ENCODE measurements around the gene ADRA1B. TPM values are rescaled to one million over a fixed set of nuclear protein-coding genes. Genes with fewer than 3 reads are reported as not detected.
A peak's percentile ranks its signal among the peaks of the same experiment; 100 is the strongest.

ADRA1B gene
- polyA plus RNA-seq, 3 donors, result not detected

DNA sequence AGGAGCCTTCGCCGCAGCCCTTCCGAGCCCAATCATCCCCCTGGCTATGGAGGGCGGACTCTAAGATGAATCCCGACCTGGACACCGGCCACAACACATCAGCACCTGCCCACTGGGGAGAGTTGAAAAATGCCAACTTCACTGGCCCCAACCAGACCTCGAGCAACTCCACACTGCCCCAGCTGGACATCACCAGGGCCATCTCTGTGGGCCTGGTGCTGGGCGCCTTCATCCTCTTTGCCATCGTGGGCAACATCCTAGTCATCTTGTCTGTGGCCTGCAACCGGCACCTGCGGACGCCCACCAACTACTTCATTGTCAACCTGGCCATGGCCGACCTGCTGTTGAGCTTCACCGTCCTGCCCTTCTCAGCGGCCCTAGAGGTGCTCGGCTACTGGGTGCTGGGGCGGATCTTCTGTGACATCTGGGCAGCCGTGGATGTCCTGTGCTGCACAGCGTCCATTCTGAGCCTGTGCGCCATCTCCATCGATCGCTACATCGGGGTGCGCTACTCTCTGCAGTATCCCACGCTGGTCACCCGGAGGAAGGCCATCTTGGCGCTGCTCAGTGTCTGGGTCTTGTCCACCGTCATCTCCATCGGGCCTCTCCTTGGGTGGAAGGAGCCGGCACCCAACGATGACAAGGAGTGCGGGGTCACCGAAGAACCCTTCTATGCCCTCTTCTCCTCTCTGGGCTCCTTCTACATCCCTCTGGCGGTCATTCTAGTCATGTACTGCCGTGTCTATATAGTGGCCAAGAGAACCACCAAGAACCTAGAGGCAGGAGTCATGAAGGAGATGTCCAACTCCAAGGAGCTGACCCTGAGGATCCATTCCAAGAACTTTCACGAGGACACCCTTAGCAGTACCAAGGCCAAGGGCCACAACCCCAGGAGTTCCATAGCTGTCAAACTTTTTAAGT, 819 bp downstream of the ADRA1B start:
- Histone ChIP-seq H3K4me2 (replicated peaks; ENCODE audit: extremely low read depth, low read length, poor library complexity, severe bottlenecking) (peak overlapping the region; percentile 16), H3K9me3 (replicated peaks in 1 of 2; ENCODE audit: control insufficient read depth in 1 of 2, insufficient read depth in 1 of 2, low read length in 2 of 2) (no peaks in the 10 kb centered on the region), H4K20me1 (ENCODE audit: insufficient read depth, low read length) (no peaks in the 10 kb centered on the region), H3K9ac (ENCODE audit: insufficient read depth, low read length, poor library complexity, severe bottlenecking) (no peak overlapping the region), H3K36me3 (replicated peaks in 1 of 2; ENCODE audit: control insufficient read depth in 1 of 2, insufficient read depth in 2 of 2, low read length in 2 of 2) (no peaks in the 10 kb centered on the region), H3K4me1 (ENCODE audit: control insufficient read depth in 1 of 2, insufficient read depth in 2 of 2, low read length in 2 of 2) (peaks cover 3 to 10% of the 10 kb centered on the region in 2 donors), H2AFZ (ENCODE audit: insufficient read depth, low read depth, low read length, poor library complexity, severe bottlenecking) (no peak overlapping the region), H3K27me3 (ENCODE audit: control insufficient read depth in 2 of 2, insufficient read depth in 2 of 2, low read length in 2 of 2) (peaks cover 37 to 57% of the 10 kb centered on the region in 2 donors), H3K79me2 (ENCODE audit: insufficient read depth, low read length) (no peaks in the 10 kb centered on the region), H3K4me3 (replicated peaks in 1 of 3; ENCODE audit: low read depth in 2 of 3, low read length in 3 of 3) (no peak overlapping the region), H3K27ac (ENCODE audit: low read depth in 1 of 2, low read length in 2 of 2) (no peak overlapping the region)
- 89% methylated on average over 33 of the region's 36 CpGs for WGBS (ENCODE audit: insufficient coverage)
- peak overlapping the region in 1 of 7 donors; percentile 37 for H3K27ac Mint-ChIP-seq
- peaks cover 40 to 57% (median 46%) of the 10 kb centered on the region in 3 donors for H3K27me3 Mint-ChIP-seq (ENCODE audit: low read depth in 3 of 3)
- intact Hi-C loops (cut with micrococcal nuclease), result loop anchor here in 1 of 2 donors (5.0 kb wide), 1 partner anchor 400 kb away; no protein-coding TSS in a partner anchor
- H3K4me3 Mint-ChIP-seq, result peak overlapping the region in 1 of 2 donors; percentile 79
- peaks cover 0 to 6% (median 0%) of the 10 kb centered on the region in 7 donors for H3K9me3 Mint-ChIP-seq
- peaks cover 0 to 2% of the 10 kb centered on the region in 2 donors for H3K36me3 Mint-ChIP-seq
- TF ChIP-seq, protein P1, sequence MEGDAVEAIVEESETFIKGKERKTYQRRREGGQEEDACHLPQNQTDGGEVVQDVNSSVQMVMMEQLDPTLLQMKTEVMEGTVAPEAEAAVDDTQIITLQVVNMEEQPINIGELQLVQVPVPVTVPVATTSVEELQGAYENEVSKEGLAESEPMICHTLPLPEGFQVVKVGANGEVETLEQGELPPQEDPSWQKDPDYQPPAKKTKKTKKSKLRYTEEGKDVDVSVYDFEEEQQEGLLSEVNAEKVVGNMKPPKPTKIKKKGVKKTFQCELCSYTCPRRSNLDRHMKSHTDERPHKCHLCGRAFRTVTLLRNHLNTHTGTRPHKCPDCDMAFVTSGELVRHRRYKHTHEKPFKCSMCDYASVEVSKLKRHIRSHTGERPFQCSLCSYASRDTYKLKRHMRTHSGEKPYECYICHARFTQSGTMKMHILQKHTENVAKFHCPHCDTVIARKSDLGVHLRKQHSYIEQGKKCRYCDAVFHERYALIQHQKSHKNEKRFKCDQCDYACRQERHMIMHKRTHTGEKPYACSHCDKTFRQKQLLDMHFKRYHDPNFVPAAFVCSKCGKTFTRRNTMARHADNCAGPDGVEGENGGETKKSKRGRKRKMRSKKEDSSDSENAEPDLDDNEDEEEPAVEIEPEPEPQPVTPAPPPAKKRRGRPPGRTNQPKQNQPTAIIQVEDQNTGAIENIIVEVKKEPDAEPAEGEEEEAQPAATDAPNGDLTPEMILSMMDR (IDR thresholded peaks at IDR 0.05), result no peak
- no peak for DNase-seq
- H3K4me1 Mint-ChIP-seq, result peaks cover 9% of the 10 kb centered on the region

DNA sequence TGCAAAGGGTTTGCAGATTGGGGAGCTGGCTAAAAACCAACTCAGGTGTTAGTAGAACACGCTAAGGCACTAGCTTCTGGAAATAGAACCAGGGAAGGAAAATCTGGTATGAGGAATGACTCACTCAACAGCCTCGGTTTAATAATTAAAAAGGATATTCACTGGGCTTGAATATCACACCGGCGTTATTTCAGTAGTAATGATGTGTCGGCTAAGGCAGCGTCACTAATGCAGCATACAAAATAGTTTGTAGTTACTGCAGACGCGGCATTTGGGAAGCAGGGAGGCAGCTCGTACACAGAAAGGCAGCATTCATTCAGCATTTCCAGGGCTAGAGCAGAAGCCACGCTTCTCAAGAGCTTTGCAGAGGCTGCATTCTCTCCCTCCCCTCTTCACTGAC, 1.7 kb downstream of the ADRA1B start:
- Mint-ChIP-seq H3K4me3 (peak overlapping the region in 1 of 2 donors; percentile 6), H3K9me3 (peaks cover 0 to 6% (median 0%) of the 10 kb centered on the region in 7 donors), H3K4me1 (peaks cover 9% of the 10 kb centered on the region), H3K27ac (no peak overlapping the region), H3K36me3 (peaks cover 0 to 2% of the 10 kb centered on the region in 2 donors), H3K27me3 (ENCODE audit: low read depth in 3 of 3) (peaks cover 40 to 57% (median 46%) of the 10 kb centered on the region in 3 donors)
- H3K36me3 ChIP-seq (replicated peaks in 1 of 2; ENCODE audit: control insufficient read depth in 1 of 2, insufficient read depth in 2 of 2, low read length in 2 of 2), result no peaks in the 10 kb centered on the region
- no peak overlapping the region for H3K4me2 ChIP-seq (replicated peaks; ENCODE audit: extremely low read depth, low read length, poor library complexity, severe bottlenecking)
- H3K4me3 ChIP-seq (replicated peaks in 1 of 3; ENCODE audit: low read depth in 2 of 3, low read length in 3 of 3), result no peak overlapping the region
- H4K20me1 ChIP-seq (ENCODE audit: insufficient read depth, low read length), result no peaks in the 10 kb centered on the region
- H3K27me3 ChIP-seq (ENCODE audit: control insufficient read depth in 2 of 2, insufficient read depth in 2 of 2, low read length in 2 of 2), result peaks cover 38 to 59% of the 10 kb centered on the region in 2 donors
- intact Hi-C loops (cut with micrococcal nuclease), result loop anchor here in 1 of 2 donors (5.0 kb wide), 1 partner anchor 401 kb away; no protein-coding TSS in a partner anchor
- H2AFZ ChIP-seq (ENCODE audit: insufficient read depth, low read depth, low read length, poor library complexity, severe bottlenecking), result no peak overlapping the region
- H3K27ac ChIP-seq (ENCODE audit: low read depth in 1 of 2, low read length in 2 of 2), result no peak overlapping the region
- no peak overlapping the region for H3K9ac ChIP-seq (ENCODE audit: insufficient read depth, low read length, poor library complexity, severe bottlenecking)
- no peaks in the 10 kb centered on the region for H3K9me3 ChIP-seq (replicated peaks in 1 of 2; ENCODE audit: control insufficient read depth in 1 of 2, insufficient read depth in 1 of 2, low read length in 2 of 2)
- DNase-seq, result no peak
- TF ChIP-seq, protein P1 (IDR thresholded peaks at IDR 0.05), result no peak
- H3K79me2 ChIP-seq (ENCODE audit: insufficient read depth, low read length), result no peaks in the 10 kb centered on the region
- 94% methylated on average over 10 of the region's 10 CpGs for WGBS (ENCODE audit: insufficient coverage)
- H3K4me1 ChIP-seq (ENCODE audit: control insufficient read depth in 1 of 2, insufficient read depth in 2 of 2, low read length in 2 of 2), result peaks cover 3 to 10% of the 10 kb centered on the region in 2 donors
